Endothelial cell (in vitro differentiated cells): Measurements from ENCODE around the gene FEM1B. TPM values are rescaled to one million over a fixed set of nuclear protein-coding genes. Genes with fewer than 3 reads are reported as not detected.

Experiments used
- DNase-seq: peaks from one replicate; pipeline ENCODE4 v3.0.0; 2021; ENCODE audit warnings: low spot score
- H3K27ac Mint-ChIP-seq: one replicate; pipeline ENCODE4 v1.8.0; 2021; ENCODE audit warnings: mixed read lengths, inconsistent platforms; ENCODE audit not compliant: unreplicated experiment
- H3K27me3 Mint-ChIP-seq: one replicate; pipeline ENCODE4 v1.8.0; 2021; ENCODE audit warnings: mild to moderate bottlenecking, moderate library complexity, mixed read lengths, inconsistent platforms; ENCODE audit not compliant: unreplicated experiment
- H3K36me3 Mint-ChIP-seq: one replicate; pipeline ENCODE4 v1.8.0; 2021; ENCODE audit warnings: mild to moderate bottlenecking, low read depth, mixed read lengths, inconsistent platforms; ENCODE audit not compliant: unreplicated experiment
- H3K4me1 Mint-ChIP-seq: one replicate; pipeline ENCODE4 v1.8.0; 2021; ENCODE audit warnings: mild to moderate bottlenecking, mixed read lengths, inconsistent platforms; ENCODE audit not compliant: unreplicated experiment
- H3K4me3 Mint-ChIP-seq: one replicate; pipeline ENCODE4 v1.8.0; 2021; ENCODE audit warnings: mild to moderate bottlenecking, mixed read lengths, inconsistent platforms; ENCODE audit not compliant: unreplicated experiment
- H3K9me3 Mint-ChIP-seq: one replicate; pipeline ENCODE4 v1.8.0; 2021; ENCODE audit warnings: mixed read lengths, inconsistent platforms; ENCODE audit not compliant: unreplicated experiment
- total RNA-seq: library from RNA; stranded (reverse); fragmentation: NEBNext Ultra II Directional; extraction: Animal tissue kit (Norgen Biotek cat#: 25700); gene quantifications from one replicate; pipeline ENCODE4 v1.2.1, GENCODE V29; 2021; ENCODE audit not compliant: unreplicated experiment
- TF ChIP-seq, protein P1 (sequence below): fragments of 200-600 bp; sonication (generic); IDR thresholded peaks from one replicate; pipeline ENCODE4 v1.5.0; 2021; ENCODE audit warnings: antibody characterized with exemption; ENCODE audit not compliant: unreplicated experiment

The FEM1B gene
- total RNA-seq, 1 donor from 2014 or later, result 47.8 TPM

DNA sequence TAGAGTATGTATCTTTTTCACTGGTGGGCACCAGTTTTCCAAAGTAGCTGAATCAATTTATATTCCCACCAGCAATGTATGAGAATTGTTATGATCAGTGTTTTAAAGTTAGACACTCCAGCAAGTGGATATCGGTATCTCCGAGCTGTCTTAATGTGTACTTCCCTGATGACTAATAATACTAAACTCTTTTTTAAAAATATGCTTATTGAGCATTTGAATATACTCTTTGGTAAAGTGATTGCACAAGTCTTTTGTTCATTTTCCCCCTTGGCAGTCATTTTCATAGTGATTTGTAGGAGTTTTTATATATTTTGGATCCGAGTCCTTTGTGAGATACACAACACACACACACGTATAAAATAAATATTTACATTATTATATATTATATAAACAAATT, 12.5 kb upstream of the FEM1B start:
- H3K27ac Mint-ChIP-seq, result no peak overlapping the region
- H3K27me3 Mint-ChIP-seq, result no peaks in the 10 kb centered on the region
- H3K4me3 Mint-ChIP-seq, result no peak overlapping the region
- no peaks in the 10 kb centered on the region for H3K36me3 Mint-ChIP-seq
- H3K9me3 Mint-ChIP-seq, result no peaks in the 10 kb centered on the region
- TF ChIP-seq, protein P1, sequence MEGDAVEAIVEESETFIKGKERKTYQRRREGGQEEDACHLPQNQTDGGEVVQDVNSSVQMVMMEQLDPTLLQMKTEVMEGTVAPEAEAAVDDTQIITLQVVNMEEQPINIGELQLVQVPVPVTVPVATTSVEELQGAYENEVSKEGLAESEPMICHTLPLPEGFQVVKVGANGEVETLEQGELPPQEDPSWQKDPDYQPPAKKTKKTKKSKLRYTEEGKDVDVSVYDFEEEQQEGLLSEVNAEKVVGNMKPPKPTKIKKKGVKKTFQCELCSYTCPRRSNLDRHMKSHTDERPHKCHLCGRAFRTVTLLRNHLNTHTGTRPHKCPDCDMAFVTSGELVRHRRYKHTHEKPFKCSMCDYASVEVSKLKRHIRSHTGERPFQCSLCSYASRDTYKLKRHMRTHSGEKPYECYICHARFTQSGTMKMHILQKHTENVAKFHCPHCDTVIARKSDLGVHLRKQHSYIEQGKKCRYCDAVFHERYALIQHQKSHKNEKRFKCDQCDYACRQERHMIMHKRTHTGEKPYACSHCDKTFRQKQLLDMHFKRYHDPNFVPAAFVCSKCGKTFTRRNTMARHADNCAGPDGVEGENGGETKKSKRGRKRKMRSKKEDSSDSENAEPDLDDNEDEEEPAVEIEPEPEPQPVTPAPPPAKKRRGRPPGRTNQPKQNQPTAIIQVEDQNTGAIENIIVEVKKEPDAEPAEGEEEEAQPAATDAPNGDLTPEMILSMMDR, result no peak
- H3K4me1 Mint-ChIP-seq, result no peaks in the 10 kb centered on the region
- no peak for DNase-seq

DNA sequence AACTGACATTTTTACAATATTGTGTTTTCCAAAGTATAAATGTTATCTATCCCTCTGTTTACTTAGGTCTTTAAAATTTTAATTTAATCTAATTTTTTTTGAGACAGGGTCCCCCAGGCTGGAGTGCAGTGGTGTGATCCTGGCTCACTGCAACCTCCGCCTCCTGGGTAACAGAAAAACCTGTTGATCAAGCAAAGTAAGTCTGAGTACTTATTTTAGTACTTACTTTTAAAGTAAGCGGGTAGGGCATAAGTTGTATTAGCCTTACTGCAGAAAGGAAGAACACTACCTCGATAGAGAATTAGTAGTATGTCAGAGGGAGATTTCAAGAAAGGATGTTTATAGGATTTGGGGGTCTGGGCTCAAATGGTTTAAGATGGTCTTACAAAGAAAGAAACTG, 11.9 kb upstream of the FEM1B start:
- Mint-ChIP-seq H3K27ac (no peak overlapping the region), H3K4me1 (no peaks in the 10 kb centered on the region), H3K9me3 (no peaks in the 10 kb centered on the region), H3K4me3 (no peak overlapping the region), H3K36me3 (no peaks in the 10 kb centered on the region), H3K27me3 (no peaks in the 10 kb centered on the region)
- TF ChIP-seq, protein P1, result no peak
- DNase-seq, result no peak

DNA sequence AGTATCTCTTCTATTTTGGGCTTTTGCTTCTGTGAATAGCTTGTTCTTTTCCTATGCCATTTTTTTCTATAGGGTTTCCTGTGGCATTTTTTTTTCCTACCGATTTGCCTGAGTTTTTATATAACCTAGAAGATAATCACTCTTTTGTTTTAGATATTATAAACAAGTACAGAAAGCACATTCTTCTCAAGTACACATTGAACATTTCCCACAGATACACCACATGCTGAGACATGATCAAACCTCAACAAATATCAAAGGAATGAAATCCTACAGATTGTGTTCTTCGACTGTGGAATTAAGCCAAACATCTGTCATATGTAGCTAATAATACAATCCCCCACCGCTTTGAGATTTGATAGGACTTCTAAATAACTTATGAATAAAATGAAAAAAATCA, 9.1 kb upstream of the FEM1B start:
- DNase-seq, result no peak
- Mint-ChIP-seq H3K27ac (no peak overlapping the region), H3K36me3 (no peaks in the 10 kb centered on the region), H3K4me1 (peaks cover 2% of the 10 kb centered on the region), H3K4me3 (no peak overlapping the region), H3K9me3 (no peaks in the 10 kb centered on the region), H3K27me3 (no peaks in the 10 kb centered on the region)
- TF ChIP-seq, protein P1, result no peak

DNA sequence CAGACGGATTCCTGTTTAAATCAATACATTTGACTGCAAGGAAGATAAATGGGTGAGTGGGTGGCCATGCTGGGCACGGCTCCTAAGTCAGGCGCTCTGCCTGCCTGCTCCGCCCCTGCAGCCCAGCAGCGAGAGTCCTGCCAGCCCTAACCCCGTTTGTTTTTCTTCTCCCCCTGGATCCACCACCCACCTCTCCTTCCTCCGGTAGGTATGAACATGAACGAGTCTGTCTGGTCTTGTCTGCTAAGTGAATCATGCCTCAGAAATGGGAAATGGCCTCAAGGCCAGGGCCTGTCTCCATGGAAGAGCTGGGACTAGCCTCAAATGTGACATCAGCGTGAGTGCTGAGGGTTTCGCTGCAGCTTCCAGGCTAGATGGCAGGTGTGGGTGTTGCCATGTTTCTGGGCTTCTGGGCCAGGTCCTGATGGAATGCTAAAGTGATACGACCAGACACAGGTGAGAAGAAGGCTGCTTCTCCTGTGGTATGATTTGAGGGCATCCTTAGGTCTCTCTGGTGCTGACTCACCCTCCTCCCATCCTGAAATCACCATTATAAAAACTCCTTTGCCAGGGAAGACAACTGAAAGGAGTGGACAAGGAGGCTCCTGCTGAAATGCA, 5.6 kb upstream of the FEM1B start:
- Mint-ChIP-seq H3K4me3 (no peak overlapping the region), H3K36me3 (no peaks in the 10 kb centered on the region), H3K27ac (no peak overlapping the region), H3K9me3 (no peaks in the 10 kb centered on the region), H3K4me1 (peaks cover 31% of the 10 kb centered on the region), H3K27me3 (no peaks in the 10 kb centered on the region)
- TF ChIP-seq, protein P1, result no peak
- DNase-seq, result no peak

DNA sequence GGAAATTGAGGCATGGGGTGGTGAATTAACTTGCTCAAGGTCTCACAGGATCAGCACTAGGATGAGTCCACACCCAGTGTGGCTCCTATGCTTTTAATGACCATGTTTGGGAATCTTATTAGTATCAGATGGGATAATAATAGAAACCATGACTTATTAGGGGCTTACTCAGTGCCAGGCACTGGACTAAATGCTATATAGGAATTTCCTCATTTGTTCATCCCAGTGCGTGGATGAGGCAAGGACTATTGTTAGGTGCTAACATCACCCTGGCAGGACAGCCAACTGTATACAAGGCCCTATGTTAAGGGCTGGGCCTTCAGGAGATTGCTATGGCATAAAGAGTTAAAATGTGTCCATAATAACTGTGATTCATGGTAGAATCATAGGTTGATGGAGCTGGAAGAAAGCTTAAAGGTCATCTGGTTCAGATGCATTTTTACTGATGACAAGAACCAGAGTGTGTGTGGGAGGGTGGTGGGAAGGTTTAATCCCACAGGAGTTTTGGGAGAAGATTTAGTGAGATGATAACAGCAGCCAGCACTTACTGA, 4.7 kb upstream of the FEM1B start:
- H3K9me3 Mint-ChIP-seq, result no peaks in the 10 kb centered on the region

More for the DNA sequence above, 4.7 kb upstream of the FEM1B start:
- Mint-ChIP-seq H3K27me3 (no peaks in the 10 kb centered on the region), H3K4me1 (peaks cover 35% of the 10 kb centered on the region), H3K4me3 (peak overlapping the region; percentile 18), H3K36me3 (no peaks in the 10 kb centered on the region), H3K27ac (no peak overlapping the region)
- DNase-seq, result no peak
- TF ChIP-seq, protein P1, result no peak
